Measurements from ENCODE around the gene MAU2. TPM values are rescaled to one million over a fixed set of nuclear protein-coding genes. Genes with fewer than 3 reads are reported as not detected.

The MAU2 gene
- total RNA-seq, 4 donors from 2014 or later: 59.5 to 220 (median 77.6) TPM

- DNase-seq (ENCODE audit: low spot score in 2 of 2): peak in 1 of 2 donors; percentile 85
- Histone ChIP-seq H3K4me1 (peaks cover 75% of the 10 kb centered on the region), H3K27me3 (no peaks in the 10 kb centered on the region), H3K9me3 (no peaks in the 10 kb centered on the region), H3K27ac (peak overlapping the region; percentile 97), H3K4me3 (peak overlapping the region; percentile 84), H3K36me3 (no peaks in the 10 kb centered on the region)
- 0% methylated on average over 12 of the region's 87 CpGs for WGBS
- TF ChIP-seq POLR2A (IDR thresholded peaks at IDR 0.05): no peak
- TF ChIP-seq, protein P1, sequence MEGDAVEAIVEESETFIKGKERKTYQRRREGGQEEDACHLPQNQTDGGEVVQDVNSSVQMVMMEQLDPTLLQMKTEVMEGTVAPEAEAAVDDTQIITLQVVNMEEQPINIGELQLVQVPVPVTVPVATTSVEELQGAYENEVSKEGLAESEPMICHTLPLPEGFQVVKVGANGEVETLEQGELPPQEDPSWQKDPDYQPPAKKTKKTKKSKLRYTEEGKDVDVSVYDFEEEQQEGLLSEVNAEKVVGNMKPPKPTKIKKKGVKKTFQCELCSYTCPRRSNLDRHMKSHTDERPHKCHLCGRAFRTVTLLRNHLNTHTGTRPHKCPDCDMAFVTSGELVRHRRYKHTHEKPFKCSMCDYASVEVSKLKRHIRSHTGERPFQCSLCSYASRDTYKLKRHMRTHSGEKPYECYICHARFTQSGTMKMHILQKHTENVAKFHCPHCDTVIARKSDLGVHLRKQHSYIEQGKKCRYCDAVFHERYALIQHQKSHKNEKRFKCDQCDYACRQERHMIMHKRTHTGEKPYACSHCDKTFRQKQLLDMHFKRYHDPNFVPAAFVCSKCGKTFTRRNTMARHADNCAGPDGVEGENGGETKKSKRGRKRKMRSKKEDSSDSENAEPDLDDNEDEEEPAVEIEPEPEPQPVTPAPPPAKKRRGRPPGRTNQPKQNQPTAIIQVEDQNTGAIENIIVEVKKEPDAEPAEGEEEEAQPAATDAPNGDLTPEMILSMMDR (IDR thresholded peaks at IDR 0.05): no peak
- TF ChIP-seq POLR2AphosphoS5 (IDR thresholded peaks at IDR 0.05): no peak
- TF ChIP-seq EP300 (IDR thresholded peaks at IDR 0.05): no peak
Observed at GRCh38 chr19:19405971-19406877, 85.6 kb downstream of the MAU2 start.

DNA sequence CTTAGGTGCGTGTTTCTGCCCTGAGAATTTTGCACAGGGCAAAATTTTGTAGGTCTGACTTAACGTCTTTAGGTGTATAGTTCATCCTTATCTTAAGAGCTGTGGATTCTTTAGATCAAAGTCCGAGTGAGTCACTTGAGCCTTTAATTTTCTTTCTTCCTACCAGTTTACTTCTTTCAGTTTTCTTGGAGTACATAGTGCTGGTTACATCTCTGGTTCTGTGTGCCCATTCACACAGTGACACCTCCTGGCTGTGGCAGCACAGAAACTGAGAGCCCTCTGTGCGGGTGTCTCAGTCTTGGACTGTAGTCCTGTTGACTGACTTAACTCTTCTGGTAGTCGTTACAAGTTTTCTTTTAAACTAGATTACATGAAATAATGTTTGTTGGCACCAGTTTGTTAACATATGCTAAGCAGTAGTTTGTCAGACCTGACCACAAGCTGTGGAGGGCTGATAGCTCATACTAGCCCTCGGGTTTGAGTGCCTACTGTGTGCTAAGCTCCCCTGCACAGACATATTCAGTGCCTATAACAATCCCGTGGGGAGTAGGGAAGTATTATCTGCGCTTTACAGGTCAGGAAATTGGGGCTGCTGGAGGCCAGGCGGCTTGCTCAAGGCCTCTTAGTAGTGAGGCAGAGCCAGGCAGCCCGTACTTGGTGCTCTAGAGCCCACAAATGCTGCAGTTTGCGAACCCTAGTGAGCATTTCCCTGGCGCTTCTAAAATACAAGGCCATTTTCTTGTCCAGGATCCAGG, 86.4 kb downstream of the MAU2 start:
- DNase-seq (ENCODE audit: low spot score in 2 of 2): no peak
- Histone ChIP-seq H3K27me3 (no peaks in the 10 kb centered on the region), H3K36me3 (no peaks in the 10 kb centered on the region), H3K9me3 (no peaks in the 10 kb centered on the region), H3K27ac (peak overlapping the region; percentile 97), H3K4me1 (peaks cover 80% of the 10 kb centered on the region), H3K4me3 (peak overlapping the region; percentile 84)
- WGBS: 17% methylated on average over 11 of the region's 12 CpGs
- TF ChIP-seq POLR2AphosphoS5 (IDR thresholded peaks at IDR 0.05) (no peak), POLR2A (IDR thresholded peaks at IDR 0.05) (no peak), EP300 (IDR thresholded peaks at IDR 0.05) (no peak)
- TF ChIP-seq, protein P1 (IDR thresholded peaks at IDR 0.05): no peak

DNA sequence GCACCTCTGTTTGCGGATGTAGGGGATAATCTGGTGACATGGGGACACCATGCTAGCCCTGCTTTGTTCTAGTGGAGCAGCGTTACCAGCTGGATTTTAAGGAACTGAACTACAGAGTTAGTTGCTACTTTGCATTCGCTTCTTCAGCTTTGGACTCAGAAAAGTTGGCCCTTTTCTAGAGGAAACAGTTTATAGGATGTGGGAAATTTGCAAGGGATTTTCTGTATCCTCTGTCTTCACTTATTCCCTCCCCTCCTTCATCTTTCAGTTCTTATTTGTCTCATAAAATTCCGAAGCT, 87.0 kb downstream of the MAU2 start:
- TF ChIP-seq, protein P1 (IDR thresholded peaks at IDR 0.05): no peak
- TF ChIP-seq POLR2A (IDR thresholded peaks at IDR 0.05): no peak
- no peak for TF ChIP-seq POLR2AphosphoS5 (IDR thresholded peaks at IDR 0.05)
- TF ChIP-seq EP300 (IDR thresholded peaks at IDR 0.05): no peak
- Histone ChIP-seq H3K27ac (peak overlapping the region; percentile 97), H3K36me3 (no peaks in the 10 kb centered on the region), H3K4me1 (peaks cover 80% of the 10 kb centered on the region), H3K9me3 (no peaks in the 10 kb centered on the region), H3K4me3 (peak overlapping the region; percentile 84), H3K27me3 (no peaks in the 10 kb centered on the region)
- 73% methylated on average over 4 of the region's 4 CpGs for WGBS
- no peak for DNase-seq (ENCODE audit: low spot score in 2 of 2)

Other genes with a start within 250 kb of the MAU2 start
- gene TMEM161A, start 182.4 kb upstream of the MAU2 start, total RNA-seq: 10 to 100 TPM; 23.4 to 31.8 (median 27.9) TPM
- gene MEF2B, start 150.6 kb upstream of the MAU2 start, total RNA-seq: 1 to 10 TPM in 1 of 4 donors, under 1 TPM in 2, not detected in 1; 0.68 to 1.8 (median 0.73) TPM
- 10 to 100 TPM in 3 of 4 donors, 1 to 10 TPM in 1; 6.9 to 33.9 (median 17.9) TPM for gene BORCS8, start 128.7 kb upstream of the MAU2 start, total RNA-seq
- gene RFXANK, start 128.6 kb upstream of the MAU2 start, total RNA-seq: 10 to 100 TPM; 37.9 to 47.6 (median 45.7) TPM
- gene NR2C2AP, start 117.4 kb upstream of the MAU2 start, total RNA-seq: 10 to 100 TPM; 16.6 to 30.9 (median 24.9) TPM
- gene NCAN, start 108.9 kb upstream of the MAU2 start, total RNA-seq: not detected
- under 1 TPM in 1 of 4 donors, not detected in 3; 0.42 TPM for gene TM6SF2, start 47.5 kb upstream of the MAU2 start, total RNA-seq
- gene SUGP1, start 320 bp upstream of the MAU2 start, total RNA-seq: 10 to 100 TPM; 23.1 to 64.8 (median 31.3) TPM
- 10 to 100 TPM; 83.1 to 88.8 (median 86.4) TPM for gene GATAD2A, start 84.8 kb downstream of the MAU2 start, total RNA-seq
- gene TSSK6, start 194.7 kb downstream of the MAU2 start, total RNA-seq: 1 to 10 TPM; 1.9 to 3.8 (median 3.0) TPM
- gene NDUFA13, start 195.4 kb downstream of the MAU2 start, total RNA-seq: 100 to 1,000 TPM in 3 of 4 donors, 10 to 100 TPM in 1; 94.4 to 160 (median 109) TPM
- gene YJEFN3, start 208.1 kb downstream of the MAU2 start, total RNA-seq: 10 to 100 TPM in 1 of 4 donors, 1 to 10 TPM in 3; 1.1 to 12.0 (median 1.7) TPM
- under 1 TPM; 0.15 to 0.44 (median 0.21) TPM for gene CILP2, start 217.4 kb downstream of the MAU2 start, total RNA-seq